Keratinocyte (primary cell): Measurements from ENCODE around the gene RAPGEF1. TPM values are rescaled to one million over a fixed set of nuclear protein-coding genes. Genes with fewer than 3 reads are reported as not detected.

Experiments used
- DNase-seq: peaks from one replicate; pipeline ENCODE4 v3.0.0-alpha.2; 2011; ENCODE audit warnings: low read depth, missing footprints, low spot score
- FAIRE-seq: peaks from 2 replicates; lab custom pipeline; 2011; peaks lifted over from hg19 to GRCh38; lab: Jason Lieb, UNC
- H2AFZ ChIP-seq: 2 replicates; pipeline ENCODE4 v1.6.0; 2012; ENCODE audit warnings: low read length, control low read depth, inconsistent platforms; ENCODE audit not compliant: control insufficient read depth
- H3K27ac ChIP-seq: 2 replicates; pipeline ENCODE4 v1.5.1; 2011; ENCODE audit warnings: low read length; ENCODE audit not compliant: control insufficient read depth, insufficient read depth
- H3K27me3 ChIP-seq: 3 replicates; pipeline ENCODE4 v1.6.0; 2011; ENCODE audit warnings: low read length; ENCODE audit not compliant: control insufficient read depth, insufficient read depth; ENCODE audit errors: extremely low read depth
- H3K36me3 ChIP-seq, 2 experiments: 2 replicates in 1 of 2; 3 replicates in 1 of 2; pipeline ENCODE4 v1.5.1; 2011; ENCODE audit warnings: low read length in 2 of 2, mild to moderate bottlenecking in 1 of 2; ENCODE audit not compliant: control insufficient read depth in 2 of 2, insufficient read depth in 2 of 2; ENCODE audit errors: extremely low read depth in 1 of 2
- H3K4me1 ChIP-seq: 3 replicates; pipeline ENCODE4 v1.5.1; 2011; ENCODE audit warnings: low read length; ENCODE audit not compliant: control insufficient read depth, insufficient read depth; ENCODE audit errors: extremely low read depth
- H3K4me2 ChIP-seq: 3 replicates; pipeline ENCODE4 v1.6.0; 2011; ENCODE audit warnings: low read depth, low read length; ENCODE audit not compliant: control insufficient read depth, insufficient read depth; ENCODE audit errors: extremely low read depth
- H3K4me3 ChIP-seq, 3 experiments: fragments of 200-600 bp in 1 of 3; sonication (generic) in 1 of 3; 2 replicates in 2 of 3; 3 replicates in 1 of 3; pipeline ENCODE4 v1.5.1; 2011 to 2016; ENCODE audit warnings: low read length in 3 of 3, mild to moderate bottlenecking in 3 of 3, control low read depth in 2 of 3, inconsistent platforms in 1 of 3, low read depth in 1 of 3, mixed read lengths in 1 of 3, mixed run types in 1 of 3, moderate library complexity in 1 of 3; ENCODE audit not compliant: control insufficient read depth in 2 of 3, insufficient read depth in 2 of 3; ENCODE audit errors: extremely low read depth in 1 of 3
- H3K79me2 ChIP-seq: 2 replicates; pipeline ENCODE4 v1.6.0; 2012; ENCODE audit warnings: low read length; ENCODE audit not compliant: control insufficient read depth, insufficient read depth
- H3K9ac ChIP-seq: 3 replicates; pipeline ENCODE4 v1.6.0; 2011; ENCODE audit warnings: low read length; ENCODE audit not compliant: control insufficient read depth, insufficient read depth; ENCODE audit errors: extremely low read depth
- H3K9me1 ChIP-seq: 3 replicates; pipeline ENCODE4 v1.6.0; 2011; ENCODE audit warnings: low read length; ENCODE audit not compliant: control insufficient read depth, insufficient read depth; ENCODE audit errors: extremely low read depth
- H3K9me3 ChIP-seq: 2 replicates; pipeline ENCODE4 v1.5.1; 2012; ENCODE audit warnings: low read depth, low read length; ENCODE audit not compliant: control insufficient read depth
- H4K20me1 ChIP-seq: 3 replicates; pipeline ENCODE4 v1.6.0; 2011; ENCODE audit warnings: low read length; ENCODE audit not compliant: control insufficient read depth, insufficient read depth; ENCODE audit errors: extremely low read depth
- EZH2 ChIP-seq: IDR thresholded peaks from one replicate; pipeline ENCODE4 v1.6.1; 2012; ENCODE audit warnings: inconsistent platforms, mild to moderate bottlenecking, low read length, moderate library complexity
- dilution Hi-C: fragments of 300-500 bp; cut with MboI; formaldehyde crosslinking; loops from one replicate; pipeline ENCODE4 v1.7.0; 2020; ENCODE audit warnings: low sequenced_read_pairs; ENCODE audit not compliant: extremely low pct_ligation_motif_present
- polyA plus RNA-seq, 5 experiments: library from polyadenylated mRNA; depleted of rRNA in 3 of 5; stranded (reverse) in 3 of 5; stranded (forward) in 1 of 5; unstranded in 1 of 5; fragments of >200 nt; gene quantifications; 1 replicate in 1 of 5; 2 replicates in 3 of 5; 3 replicates in 1 of 5; pipeline versions ENCODE4 v1.2.1 to v1.2.3, GENCODE V29; 2011 to 2012; ENCODE audit warnings: missing spikeins in 2 of 5, low read depth in 1 of 5, low replicate concordance in 1 of 5
- TF ChIP-seq, protein P1 (sequence below), 3 experiments: IDR thresholded peaks in 1 of 3; conservative IDR thresholded peaks in 1 of 3; optimal IDR thresholded peaks in 1 of 3; 2 replicates in 2 of 3; 3 replicates in 1 of 3; pipeline versions ENCODE3 to v1.5.1; 2011; ENCODE audit warnings: low read length in 3 of 3, mild to moderate bottlenecking in 3 of 3, moderate library complexity in 2 of 3, control low read depth in 1 of 3, inconsistent platforms in 1 of 3; ENCODE audit not compliant: insufficient read depth in 2 of 3; ENCODE audit errors: extremely low read depth in 1 of 3

The RAPGEF1 gene
- polyA plus RNA-seq, 1 donor (not counting 4 experiments of a cell fraction or from before 2014, with no cell fraction given), result 18.5 TPM

DNA sequence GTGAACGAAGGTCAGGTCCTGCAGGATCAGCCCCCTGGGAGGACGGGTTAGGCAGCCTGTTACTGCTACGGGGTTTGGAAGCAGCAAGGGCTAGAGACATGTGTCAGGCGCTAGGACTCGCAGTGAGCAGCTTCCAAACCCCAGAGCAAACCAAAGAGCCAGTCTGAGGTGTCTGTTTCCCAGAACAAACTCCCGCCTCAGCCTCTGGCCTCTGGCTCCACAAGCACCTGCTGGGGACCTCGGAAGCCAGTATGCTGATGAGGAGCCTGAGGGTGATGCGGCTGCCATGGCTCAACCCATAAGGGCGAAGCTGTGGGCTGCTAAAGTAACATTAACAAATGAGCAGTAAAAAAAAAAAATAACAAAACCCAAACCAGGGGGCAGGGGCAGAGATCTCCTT, 159.5 kb downstream of the RAPGEF1 start:
- FAIRE-seq, result no peak
- dilution Hi-C loops, result no loop called here
- Histone ChIP-seq H4K20me1 (no peaks in the 10 kb centered on the region), H3K4me2 (no peak overlapping the region), H2AFZ (no peak overlapping the region), H3K36me3 (peaks cover 9 to 24% of the 10 kb centered on the region in 2 experiments), H3K9me3 (no peaks in the 10 kb centered on the region), H3K9me1 (no peaks in the 10 kb centered on the region), H3K4me3 (no peak overlapping the region), H3K9ac (no peak overlapping the region), H3K4me1 (no peaks in the 10 kb centered on the region), H3K27me3 (no peaks in the 10 kb centered on the region), H3K79me2 (no peaks in the 10 kb centered on the region), H3K27ac (no peak overlapping the region)
- no peak for DNase-seq
- TF ChIP-seq EZH2, result no peak
- TF ChIP-seq, protein P1, sequence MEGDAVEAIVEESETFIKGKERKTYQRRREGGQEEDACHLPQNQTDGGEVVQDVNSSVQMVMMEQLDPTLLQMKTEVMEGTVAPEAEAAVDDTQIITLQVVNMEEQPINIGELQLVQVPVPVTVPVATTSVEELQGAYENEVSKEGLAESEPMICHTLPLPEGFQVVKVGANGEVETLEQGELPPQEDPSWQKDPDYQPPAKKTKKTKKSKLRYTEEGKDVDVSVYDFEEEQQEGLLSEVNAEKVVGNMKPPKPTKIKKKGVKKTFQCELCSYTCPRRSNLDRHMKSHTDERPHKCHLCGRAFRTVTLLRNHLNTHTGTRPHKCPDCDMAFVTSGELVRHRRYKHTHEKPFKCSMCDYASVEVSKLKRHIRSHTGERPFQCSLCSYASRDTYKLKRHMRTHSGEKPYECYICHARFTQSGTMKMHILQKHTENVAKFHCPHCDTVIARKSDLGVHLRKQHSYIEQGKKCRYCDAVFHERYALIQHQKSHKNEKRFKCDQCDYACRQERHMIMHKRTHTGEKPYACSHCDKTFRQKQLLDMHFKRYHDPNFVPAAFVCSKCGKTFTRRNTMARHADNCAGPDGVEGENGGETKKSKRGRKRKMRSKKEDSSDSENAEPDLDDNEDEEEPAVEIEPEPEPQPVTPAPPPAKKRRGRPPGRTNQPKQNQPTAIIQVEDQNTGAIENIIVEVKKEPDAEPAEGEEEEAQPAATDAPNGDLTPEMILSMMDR (optimal IDR thresholded peaks at IDR 0.05 in 1 of 3, IDR thresholded peaks at IDR 0.05 in 1 of 3, conservative IDR thresholded peaks at IDR 0.05 in 1 of 3; ENCODE audit: extremely low read depth in 1 of 3, insufficient read depth in 2 of 3, low read length in 3 of 3), result no peak

GRCh38 chr9:131579789-131580211, 160.1 kb downstream of the RAPGEF1 start:
- Histone ChIP-seq H3K4me1 (no peaks in the 10 kb centered on the region), H2AFZ (no peak overlapping the region), H3K4me3 (no peak overlapping the region), H3K9me1 (no peaks in the 10 kb centered on the region), H3K9me3 (no peaks in the 10 kb centered on the region), H3K27ac (no peak overlapping the region), H3K27me3 (no peaks in the 10 kb centered on the region), H3K79me2 (no peaks in the 10 kb centered on the region), H4K20me1 (no peaks in the 10 kb centered on the region), H3K9ac (no peak overlapping the region), H3K36me3 (peaks cover 9 to 24% of the 10 kb centered on the region in 2 experiments), H3K4me2 (no peak overlapping the region)
- dilution Hi-C loops, result no loop called here
- DNase-seq, result no peak
- FAIRE-seq, result no peak
- no peak for TF ChIP-seq EZH2
- TF ChIP-seq, protein P1 (optimal IDR thresholded peaks at IDR 0.05 in 1 of 3, IDR thresholded peaks at IDR 0.05 in 1 of 3, conservative IDR thresholded peaks at IDR 0.05 in 1 of 3; ENCODE audit: extremely low read depth in 1 of 3, insufficient read depth in 2 of 3, low read length in 3 of 3), result no peak
